KG1 (cell line): ENCODE measurements around the gene SERPINC1.
"Not testable (repeated sequence)": the region's sequence is repeated elsewhere in the genome, so short reads cannot be mapped to it uniquely, and the experiment has no call there.

Source experiments
- DNase-seq: peaks from one replicate; lab custom pipeline; 2025; lab: John Stamatoyannopoulos, UW

Gene SERPINC1

DNA sequence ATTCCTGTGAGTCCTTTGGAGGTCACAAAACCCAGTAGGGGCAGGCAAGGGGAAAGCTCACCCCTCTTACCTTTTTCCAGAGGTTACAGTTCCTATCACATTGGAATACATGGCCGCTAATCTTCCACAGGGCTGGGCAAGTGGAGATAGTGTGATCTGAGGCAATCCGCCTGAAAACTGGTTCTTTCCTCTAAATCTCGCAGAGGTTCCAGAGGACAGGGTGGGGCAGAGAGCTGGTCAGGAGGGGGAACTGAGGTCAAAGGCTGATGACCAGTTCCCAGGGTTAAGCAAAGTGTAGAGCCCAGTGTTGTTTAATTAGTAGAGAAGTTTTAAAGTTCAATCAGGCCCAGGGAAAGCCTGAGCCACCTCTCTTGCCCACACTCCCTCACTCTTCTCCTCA lies at the start of gene SERPINC1:
SERPINC1 (minus strand) TSS at position 179 of the 400 bp plus-strand sequence; CDS start at position 111, 68 bp downstream.
- no peak for DNase-seq

DNA sequence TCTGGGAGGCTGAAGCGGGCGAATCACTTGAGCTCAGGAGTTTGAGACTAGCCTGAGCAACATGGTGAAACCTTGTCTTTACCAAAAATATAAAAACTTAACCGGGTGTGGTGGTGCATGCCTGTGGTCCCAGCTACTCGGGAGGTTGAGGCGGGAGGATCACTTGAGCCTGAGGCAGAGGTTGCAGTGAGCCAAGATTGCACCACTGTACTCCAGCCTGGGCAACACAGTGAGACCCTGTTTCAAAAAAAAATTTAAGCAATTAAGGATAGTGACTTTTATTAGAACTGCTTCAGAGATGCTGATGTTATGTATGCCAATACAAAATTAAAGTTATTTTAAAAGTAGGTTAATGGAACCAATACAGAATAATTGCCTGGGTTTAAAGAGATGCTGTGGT lies 48.8 kb upstream of the SERPINC1 start:
- not testable (repeated sequence) for DNase-seq

DNA sequence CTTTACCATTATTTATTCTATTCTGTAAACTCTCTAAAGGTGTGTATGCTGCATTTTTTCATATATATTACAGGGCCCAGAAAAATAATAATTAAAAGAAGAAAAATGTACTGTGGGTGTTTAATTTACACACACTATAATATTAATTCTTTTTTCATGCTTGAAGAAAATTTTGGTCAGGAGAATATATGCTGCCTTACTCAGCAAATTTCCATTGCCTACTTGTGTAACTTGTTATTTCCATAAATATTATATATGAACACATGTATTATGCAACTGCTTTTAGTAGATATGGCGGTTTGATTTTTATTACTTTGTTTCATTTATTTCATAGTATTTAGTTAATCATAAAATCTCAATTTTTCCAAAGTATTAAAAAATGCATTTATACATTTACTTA lies 46.4 kb upstream of the SERPINC1 start:
- no peak for DNase-seq

DNA sequence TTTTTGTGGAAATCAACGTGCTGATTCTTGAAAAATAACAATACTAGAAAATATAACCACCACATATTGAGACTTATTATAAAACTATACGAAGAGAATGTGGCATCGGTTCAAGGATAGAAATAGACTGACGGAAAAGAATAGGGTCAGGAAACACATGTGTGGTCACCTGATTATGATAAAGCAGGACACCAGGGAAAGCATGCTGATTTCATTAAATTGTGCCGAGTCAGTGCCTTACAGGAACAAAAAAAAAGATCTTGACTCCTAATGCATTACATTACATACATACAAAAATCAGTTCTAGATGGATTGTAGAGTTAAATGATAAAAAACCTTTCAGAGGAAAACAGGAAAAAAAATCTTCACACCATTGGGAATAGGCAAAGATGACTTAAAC lies 43.5 kb upstream of the SERPINC1 start:
- no peak for DNase-seq

DNA sequence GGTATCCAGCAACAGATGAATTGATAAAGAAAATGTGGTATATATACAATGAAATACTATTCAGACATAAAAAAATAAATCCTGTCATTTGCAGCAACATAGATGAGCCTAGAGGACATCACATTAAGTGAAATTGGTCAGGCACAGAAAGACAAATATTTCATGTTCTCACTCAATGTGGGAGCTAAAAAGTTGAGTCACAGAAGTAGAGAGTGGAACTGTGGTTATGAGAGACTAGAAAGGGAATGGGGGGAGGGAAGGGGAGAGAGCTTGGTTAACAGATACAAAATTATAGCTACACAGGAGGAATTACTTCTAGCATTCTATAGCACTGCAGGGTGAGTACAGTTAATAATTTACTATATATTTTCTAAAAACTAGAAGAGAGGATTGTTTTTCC lies 37.1 kb upstream of the SERPINC1 start:
- DNase-seq: no peak

DNA sequence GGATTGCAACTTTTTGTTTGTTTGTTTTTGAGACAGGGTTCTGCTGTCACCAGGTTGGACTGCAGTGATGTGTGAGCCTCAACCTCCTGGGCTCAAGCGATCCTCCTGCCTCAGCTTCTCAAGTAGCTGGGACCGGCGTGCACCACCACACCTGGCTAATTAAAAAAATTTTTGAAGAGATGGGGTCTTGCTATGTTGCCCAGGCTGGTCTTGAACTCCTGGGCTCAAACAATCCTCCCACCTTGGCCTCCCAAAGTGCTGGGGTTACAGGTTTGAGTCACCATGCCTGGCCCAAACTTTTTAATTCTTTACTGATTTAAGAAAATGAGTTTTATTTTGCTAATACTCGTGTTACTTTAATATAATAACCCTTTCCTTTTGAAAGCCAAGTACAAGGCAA lies 31.5 kb upstream of the SERPINC1 start:
- no peak for DNase-seq

DNA sequence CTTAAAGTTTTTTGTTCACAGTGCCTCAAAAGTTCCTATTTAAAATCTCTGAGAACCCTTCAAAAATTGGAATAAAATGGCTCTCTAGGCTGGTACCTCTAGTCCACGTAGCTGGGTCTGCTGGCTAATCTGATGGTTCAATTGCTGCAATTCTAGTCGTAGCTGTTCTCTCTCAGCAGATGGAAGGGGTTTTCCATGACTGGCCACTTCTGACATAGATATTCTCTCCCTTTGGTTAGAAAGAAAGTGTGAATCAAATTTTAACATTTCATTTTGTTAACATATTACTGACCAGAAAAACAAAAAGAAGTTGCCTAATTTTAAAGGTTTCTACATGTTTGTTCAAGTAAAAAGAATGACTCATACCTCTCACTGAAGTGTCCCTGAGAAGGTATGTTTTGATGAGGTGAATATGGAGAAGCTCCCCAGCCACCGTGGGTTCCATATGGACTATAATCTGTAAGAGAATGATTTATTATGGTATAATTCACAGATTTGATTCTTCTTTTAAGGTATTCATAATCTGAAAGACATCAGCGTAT lies 29.3 kb upstream of the SERPINC1 start:
- no peak for DNase-seq

DNA sequence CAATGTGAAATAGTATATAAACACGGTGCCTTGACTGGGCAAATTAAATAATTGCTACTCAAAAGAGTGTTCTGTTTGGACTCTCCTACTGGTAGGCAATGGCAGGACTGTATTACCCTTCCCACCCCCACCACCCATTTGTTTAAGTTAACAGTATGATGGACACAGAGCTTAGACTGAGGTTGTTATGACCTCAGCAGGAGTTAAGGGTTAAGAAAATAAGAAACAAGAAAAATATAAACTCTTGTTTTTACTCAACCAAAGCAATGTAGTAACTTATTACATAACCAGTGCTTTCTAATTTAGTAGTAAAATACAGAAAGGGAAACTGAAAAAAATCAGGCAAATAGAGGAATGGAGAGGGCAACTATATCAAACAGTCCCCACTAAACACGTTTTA lies 19.9 kb upstream of the SERPINC1 start:
- no peak for DNase-seq

DNA sequence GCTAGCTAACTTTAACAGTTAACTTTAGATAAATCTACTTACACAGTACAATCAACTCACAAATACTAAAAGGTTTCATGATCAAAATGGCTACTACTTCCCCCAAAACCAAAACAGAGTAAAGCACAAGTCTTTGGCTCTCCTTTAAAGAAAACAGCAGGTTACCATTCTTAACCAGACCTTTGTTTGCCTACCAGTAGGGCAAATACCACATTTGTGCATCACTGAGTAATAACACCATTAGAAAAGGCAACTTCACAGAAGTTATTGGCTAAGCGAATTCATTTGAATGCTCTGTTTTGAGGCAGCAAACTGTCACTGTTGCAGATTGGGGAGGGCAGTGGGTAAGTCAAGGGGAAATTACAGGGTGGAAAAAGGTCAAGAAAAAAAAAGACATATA lies 17.3 kb upstream of the SERPINC1 start:
- DNase-seq: no peak

DNA sequence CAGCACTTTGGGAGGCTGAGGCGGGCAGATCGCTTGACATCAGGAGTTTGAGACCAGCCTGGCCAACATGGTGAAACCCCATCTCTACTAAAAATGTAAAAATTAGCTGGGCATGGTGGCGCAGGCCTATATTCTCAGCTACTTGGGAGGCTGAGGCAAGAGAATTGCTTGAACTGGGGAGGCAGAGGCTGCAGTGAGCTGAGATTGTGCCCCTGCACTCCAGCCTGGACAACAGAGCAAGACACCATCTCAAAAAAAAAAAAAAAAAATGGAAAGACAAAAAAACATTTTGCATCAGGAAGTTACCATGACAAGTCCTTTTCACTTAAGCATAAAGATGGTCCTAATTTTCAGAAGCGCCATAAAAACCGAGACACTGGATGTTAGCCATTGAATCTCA lies 13.4 kb upstream of the SERPINC1 start:
- DNase-seq: not testable (repeated sequence)

DNA sequence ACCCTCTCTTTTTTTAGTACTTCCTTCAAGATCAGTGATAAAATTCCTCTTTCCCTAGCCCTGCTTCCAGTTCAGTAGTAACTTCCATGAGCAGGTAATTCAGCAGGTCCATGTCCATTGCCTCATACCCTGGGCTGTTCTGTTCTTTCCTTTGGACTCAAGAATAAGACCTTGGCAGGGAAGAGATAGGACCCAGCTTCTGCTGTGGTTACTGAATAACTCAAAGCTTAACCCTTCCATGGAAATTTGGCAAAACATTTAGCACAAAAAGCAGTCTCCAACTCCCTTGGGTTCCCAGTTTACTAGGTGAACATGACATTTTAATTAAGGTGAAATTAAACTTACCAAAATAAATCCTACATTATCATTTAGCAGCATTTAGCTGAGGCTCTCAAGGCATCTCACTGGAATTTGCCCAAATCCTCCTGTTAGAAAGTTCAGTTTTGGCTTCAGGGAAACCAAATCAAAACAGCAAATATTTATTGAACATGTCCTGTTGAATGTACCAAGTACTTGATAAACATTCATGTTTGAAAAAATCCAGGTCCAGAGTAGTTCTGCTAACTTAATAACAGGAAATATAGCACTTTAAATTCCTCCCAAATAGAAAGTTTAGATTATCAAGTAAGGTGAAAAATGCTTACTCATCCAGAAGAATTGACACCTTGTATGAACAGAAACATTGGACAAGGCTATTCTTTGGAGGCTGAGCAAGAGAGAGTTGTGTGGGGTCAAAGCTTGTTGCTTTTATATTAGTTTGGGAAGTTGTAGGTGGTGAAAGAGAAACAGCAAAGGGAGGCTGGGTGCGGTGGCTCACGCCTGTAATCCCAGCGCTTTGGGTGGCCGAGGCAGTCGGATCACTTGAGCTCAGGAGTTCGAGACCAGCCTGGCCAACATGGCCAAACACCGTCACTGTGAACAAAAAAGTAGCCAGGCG lies 8.4 kb upstream of the SERPINC1 start:
- DNase-seq: no peak

DNA sequence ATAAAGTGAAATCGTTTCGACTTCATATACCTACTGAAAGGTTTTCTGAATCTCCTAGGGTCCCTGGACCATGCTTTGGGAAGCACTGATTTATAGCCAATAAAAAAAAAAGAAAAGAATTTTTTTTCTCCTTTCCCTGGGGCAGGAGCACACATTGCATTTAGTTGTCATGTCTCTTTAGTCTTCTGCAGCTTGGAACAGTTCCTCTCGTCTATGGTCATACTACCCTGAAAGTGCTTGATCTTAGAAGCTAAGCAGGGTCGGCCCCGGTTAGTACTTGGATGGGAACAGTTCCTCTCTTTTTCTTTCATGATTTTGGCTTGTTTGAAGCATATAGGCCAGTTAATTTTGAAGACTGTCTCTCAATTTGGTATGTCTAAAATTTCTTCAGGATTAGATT lies 3.7 kb upstream of the SERPINC1 start:
- no peak for DNase-seq

DNA sequence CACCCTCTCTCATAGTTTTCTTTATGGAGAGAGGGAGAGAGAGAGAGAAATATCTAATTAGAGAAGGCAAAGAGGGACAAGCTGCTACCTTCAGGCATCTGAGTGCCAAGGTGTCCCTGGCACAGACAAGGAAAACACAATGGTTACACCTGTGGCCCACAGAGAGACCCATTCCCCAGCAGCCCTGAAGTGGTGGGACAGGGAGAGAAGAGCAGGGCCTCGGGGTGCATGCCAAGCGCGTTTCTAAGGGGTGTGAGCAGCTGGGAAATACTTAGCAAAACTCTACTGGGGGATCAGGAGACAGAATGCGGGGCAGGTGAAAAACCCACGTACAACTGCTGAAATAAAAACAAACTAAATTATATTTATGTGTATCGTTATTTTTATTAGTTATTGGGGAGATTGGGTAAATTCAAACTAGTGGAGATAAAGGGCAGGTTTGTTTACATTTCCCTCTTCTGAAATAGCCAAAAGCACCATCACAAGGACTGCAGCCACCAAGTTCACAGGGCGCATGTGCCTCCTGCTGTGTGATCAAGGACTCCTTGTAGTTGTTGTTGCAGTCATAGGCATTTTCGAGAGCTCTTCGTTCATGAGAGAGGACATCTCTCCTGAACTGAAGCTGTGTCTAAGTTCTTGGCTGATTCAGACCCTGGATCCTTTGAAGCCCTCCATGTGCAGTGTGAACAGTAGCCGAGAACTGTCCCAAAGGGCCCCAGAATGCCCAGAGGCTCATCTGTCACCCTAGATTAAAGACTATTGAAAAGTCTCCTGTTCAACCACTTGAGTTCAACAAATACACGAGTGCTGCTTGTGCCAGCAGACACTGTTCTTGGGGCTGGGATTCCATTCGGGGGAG lies 737 bp upstream of the SERPINC1 start:
- DNase-seq: no peak

DNA sequence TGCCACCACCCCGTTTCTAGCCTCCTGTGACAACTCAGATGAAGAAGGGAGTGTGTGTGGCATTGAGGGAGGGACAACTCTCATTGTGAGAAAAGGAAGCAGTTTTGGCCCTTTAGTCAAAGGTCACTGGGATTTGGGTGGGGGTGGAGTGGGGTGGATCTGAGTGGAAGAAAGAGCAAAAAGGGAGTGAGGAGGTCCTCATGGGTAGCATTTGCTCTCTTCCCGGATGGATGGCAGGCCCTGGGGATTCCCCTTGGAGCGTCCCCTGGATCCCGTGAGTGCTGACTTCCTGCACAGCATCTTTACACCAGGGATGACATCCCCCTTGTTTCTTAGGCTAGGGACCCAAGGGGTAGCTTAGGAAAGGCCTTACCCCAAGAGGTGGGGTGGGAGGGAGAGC lies 460 bp downstream of the SERPINC1 start:
- DNase-seq: no peak

DNA sequence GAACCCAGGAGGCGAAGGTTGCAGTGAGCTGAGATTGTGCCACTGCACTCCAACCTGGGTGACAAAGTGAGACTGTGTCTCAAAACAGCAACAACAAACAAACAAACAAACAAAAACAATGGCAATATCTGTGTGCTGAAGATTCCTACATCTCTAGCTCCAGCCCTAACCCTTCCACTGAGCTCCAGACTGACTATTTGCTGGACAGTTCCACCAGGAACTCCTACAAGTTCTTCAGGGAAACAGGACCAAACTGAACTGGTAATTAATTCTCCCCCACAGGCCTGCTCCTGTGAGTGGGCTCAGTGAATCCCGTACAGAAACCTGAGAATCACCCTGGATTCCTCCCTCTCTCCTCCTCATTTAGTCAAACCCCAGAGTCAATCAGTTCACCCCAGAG lies 1.5 kb downstream of the SERPINC1 start:
- DNase-seq: no peak

DNA sequence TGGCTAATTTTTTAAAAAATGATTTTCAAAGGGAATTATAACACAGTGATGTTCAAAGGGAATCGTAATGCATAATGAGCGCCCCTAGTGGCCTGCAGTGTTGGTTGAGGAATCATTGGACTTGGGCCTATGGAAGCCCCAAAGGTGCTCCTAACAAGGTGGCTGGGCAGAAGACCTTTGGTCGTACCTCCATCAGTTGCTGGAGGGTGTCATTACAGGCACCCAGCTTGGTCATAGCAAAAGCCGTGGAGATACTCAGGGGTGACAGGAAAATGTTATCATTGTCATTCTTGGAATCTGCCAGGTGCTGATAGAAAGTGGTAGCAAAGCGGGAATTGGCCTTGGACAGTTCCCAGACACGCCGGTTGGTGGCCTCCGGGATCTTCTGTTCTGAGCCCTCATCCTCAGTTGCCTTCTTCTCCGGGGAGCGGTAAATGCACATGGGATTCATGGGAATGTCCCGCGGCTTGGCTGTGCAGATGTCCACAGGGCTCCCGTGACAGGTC lies 2.7 kb downstream of the SERPINC1 start:
- no peak for DNase-seq

DNA sequence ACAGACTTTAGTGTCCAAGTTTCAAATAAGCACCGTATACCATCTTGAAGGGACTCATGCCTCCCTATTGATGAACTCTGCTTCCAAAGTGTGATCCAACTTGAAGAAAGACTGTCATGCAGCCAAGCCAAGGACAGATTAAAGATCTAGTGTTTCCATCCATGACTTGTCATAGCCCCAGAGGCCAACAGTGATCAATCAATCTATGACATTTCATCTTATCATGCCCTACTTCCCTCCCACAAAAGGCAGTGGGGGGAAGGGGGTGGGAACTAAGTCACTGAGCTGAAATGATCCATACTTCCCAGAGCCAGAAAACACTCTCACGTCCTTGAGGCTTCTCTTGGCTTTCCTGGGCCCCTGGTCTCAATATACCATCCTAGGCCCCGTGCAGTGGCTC lies 4.0 kb downstream of the SERPINC1 start:
- no peak for DNase-seq

DNA sequence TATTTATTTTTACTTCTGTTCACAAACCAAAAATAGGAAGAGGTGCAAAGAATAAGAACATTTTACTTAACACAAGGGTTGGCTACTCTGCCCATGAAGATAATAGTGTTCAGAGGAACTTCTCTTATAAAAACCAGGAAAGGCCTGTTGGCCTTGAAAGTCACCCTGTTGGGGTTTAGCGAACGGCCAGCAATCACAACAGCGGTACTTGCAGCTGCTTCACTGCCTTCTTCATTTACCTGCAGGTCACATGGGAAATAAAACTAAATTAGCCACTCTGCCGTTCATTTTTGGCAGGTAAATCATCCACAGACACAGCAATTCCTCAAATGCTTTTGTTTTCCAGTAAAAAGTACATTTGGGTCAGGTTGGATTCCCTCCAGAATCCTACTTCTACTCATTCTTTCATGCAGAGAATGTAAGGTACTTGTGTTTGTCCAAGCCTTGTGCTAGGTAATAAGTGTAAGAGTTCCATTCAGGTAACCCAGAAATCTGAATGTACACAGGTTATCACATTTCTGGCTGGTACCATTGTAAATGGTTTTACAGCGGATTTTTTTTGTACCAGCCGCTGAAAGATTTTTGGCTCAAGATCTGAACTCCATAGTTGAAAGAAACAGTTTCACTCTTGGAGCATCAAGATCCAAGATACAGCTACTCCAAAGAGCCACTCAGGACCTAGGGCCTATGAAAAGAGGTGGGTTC lies 13.1 kb downstream of the SERPINC1 start:
- DNase-seq: no peak

DNA sequence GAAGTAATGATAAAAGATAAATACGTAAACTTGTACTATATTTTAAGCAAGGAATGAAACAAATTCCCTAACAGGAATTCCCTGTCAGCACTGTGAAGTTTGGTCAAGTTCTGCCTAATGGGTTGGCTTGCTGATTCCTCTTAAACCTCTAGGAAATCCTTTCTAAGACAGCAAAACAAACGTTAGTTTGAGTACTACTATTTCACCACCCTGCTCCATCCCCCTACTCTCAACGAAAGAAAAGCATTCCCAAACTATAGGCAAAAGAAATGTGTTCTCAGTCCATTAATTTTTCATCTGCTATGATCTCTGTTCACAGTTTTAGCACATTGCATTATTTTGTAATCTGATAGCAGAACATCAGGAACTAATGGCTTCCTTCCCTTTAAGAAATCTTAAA lies 16.1 kb downstream of the SERPINC1 start:
- no peak for DNase-seq

DNA sequence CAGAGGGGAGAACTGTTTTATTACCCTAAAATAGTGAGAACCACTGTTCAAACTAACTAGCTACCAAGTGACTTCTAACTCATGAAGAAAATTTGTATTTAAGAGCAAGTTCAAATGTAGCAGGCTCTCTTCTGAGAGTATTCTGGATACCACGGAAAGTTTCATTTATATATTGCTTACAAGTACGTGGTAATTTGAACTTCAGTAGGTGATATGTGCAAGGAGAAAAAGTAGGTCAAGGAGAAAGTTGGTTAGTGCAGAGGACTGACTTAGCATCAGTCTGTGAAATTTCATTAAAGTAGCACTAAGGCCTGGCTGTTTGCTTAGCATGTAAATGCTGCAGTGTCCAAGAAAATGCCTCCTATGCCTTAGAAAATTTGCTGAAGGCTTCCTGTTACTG lies 16.7 kb downstream of the SERPINC1 start:
- no peak for DNase-seq

DNA sequence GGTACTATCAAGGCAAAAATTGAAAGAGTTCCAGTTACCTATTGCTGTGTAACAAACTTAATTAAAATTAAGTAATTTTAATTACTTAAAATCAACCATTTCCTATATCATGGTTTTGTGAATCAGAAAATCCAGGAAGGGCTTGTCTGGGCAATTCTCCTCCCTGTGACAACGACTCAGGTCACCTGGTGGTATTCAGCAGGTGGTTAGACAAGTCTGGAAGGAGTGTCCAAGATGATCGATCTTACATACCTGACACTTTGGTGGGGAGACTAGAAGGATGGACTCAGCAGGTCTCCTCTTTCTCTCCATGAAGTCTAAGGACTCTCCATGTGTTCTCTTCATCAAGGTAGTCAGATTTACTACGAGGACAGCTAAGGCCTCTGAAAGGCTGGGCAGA lies 22.9 kb downstream of the SERPINC1 start:
- DNase-seq: no peak

DNA sequence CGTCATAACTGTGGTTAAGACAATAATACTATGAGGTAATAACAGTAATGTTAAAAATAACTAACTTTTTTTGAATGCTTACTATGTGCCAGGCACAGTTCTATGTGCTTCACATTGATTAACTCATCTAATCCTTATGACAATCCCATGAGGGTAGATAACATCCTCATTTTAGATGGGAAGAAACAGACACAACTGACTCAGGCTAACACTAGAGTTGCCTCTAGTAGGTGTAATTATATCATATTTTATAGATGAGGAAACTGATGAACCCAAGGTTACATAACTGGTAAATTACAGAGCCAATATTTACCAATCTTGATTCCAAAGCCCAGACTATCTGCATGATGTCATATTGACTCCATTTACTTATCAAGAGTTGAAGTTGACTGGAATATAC lies 23.5 kb downstream of the SERPINC1 start:
- no peak for DNase-seq
